M059J (cell line): ENCODE data around the gene ZNF219. TPM values are rescaled to one million over a fixed set of nuclear protein-coding genes. Genes with fewer than 3 reads are reported as not detected.

Experiments
- DNase-seq: peaks from one replicate; pipeline ENCODE4 v3.0.0-alpha.2; 2012; ENCODE audit warnings: low read depth
- total RNA-seq: library from RNA; depleted of rRNA; stranded (reverse); fragments of >200 nt; shearing (Covaris generic); gene quantifications from 2 replicates; pipeline ENCODE4 v1.2.3, GENCODE V29; 2014

The ZNF219 gene
- total RNA-seq, 1 experiment from 2014 or later = 12.1 TPM

- DNase-seq = peak; percentile 34
These were observed 28.9 kb downstream of the ZNF219 start for GRCh38 chr14:21069388-21070082.

GRCh38 chr14:21068521-21069387 is 29.7 kb downstream of the ZNF219 start:
- peak; percentile 63 for DNase-seq

- peak; percentile 20 for DNase-seq
These were observed 31.5 kb downstream of the ZNF219 start for GRCh38 chr14:21066882-21067502.

GRCh38 chr14:21063479-21063878 is 35.0 kb downstream of the ZNF219 start:
- DNase-seq = peak; percentile 84

GRCh38 chr14:21061347-21061668 is 37.1 kb downstream of the ZNF219 start:
- no peak for DNase-seq

- DNase-seq = no peak
These were observed 37.7 kb downstream of the ZNF219 start for GRCh38 chr14:21060614-21061346.

- DNase-seq = no peak
These were observed 38.4 kb downstream of the ZNF219 start for GRCh38 chr14:21059842-21060613.

GRCh38 chr14:21058903-21059302 is 39.6 kb downstream of the ZNF219 start:
- DNase-seq = no peak

GRCh38 chr14:21057803-21058675 is 40.4 kb downstream of the ZNF219 start, which contains the start of gene RNASE8:
Gene RNASE8 (plus strand): TSS chr14:21057822. CDS start chr14:21057893, 71 bp downstream.
- DNase-seq = no peak

- DNase-seq = peak; percentile 22
These were observed 41.8 kb downstream of the ZNF219 start for GRCh38 chr14:21056520-21057163.

- DNase-seq = no peak
These were observed 42.9 kb downstream of the ZNF219 start for GRCh38 chr14:21055432-21056117.

GRCh38 chr14:21054768-21055145 is 43.7 kb downstream of the ZNF219 start:
- no peak for DNase-seq

GRCh38 chr14:21054123-21054767 is 44.2 kb downstream of the ZNF219 start:
- no peak for DNase-seq

GRCh38 chr14:21053184-21054122 is 45.0 kb downstream of the ZNF219 start:
- DNase-seq = no peak

GRCh38 chr14:21050597-21050996 is 47.9 kb downstream of the ZNF219 start:
- DNase-seq = no peak

GRCh38 chr14:21049271-21049673 is 49.2 kb downstream of the ZNF219 start:
- DNase-seq = peak; percentile 32

- no peak for DNase-seq
These were observed 49.8 kb downstream of the ZNF219 start for GRCh38 chr14:21048638-21049037.
